BE2C (cell line): Measurements from ENCODE around the gene ABCA7.
"Not testable (repeated sequence)": the region's sequence is repeated elsewhere in the genome, so short reads cannot be mapped to it uniquely, and the experiment has no call there.

ENCODE experiments used
- DNase-seq: peaks from one replicate; pipeline ENCODE4 v3.0.0-alpha.2; 2020
- H3K27me3 ChIP-seq: fragments of 250-450 bp; sonication (Bioruptor Pico); 2 replicates; pipeline ENCODE4 v1.5.1; 2020; ENCODE audit warnings: mild to moderate bottlenecking
- H3K36me3 ChIP-seq: fragments of 250-450 bp; sonication (Bioruptor Pico); 2 replicates; pipeline ENCODE4 v1.5.1; 2020; ENCODE audit warnings: mild to moderate bottlenecking
- H3K4me1 ChIP-seq: fragments of 250-450 bp; sonication (Bioruptor Pico); 2 replicates; pipeline ENCODE4 v1.5.1; 2020
- H3K4me3 ChIP-seq: 2 replicates; pipeline ENCODE4 v1.5.1; 2011; ENCODE audit warnings: low read depth, low read length
- H3K9me3 ChIP-seq: fragments of 250-450 bp; sonication (Bioruptor Pico); 2 replicates; pipeline ENCODE4 v1.5.1; 2020
- CTCF ChIP-seq: IDR thresholded peaks from 2 replicates; pipeline ENCODE4 v1.5.1; 2012; ENCODE audit warnings: mild to moderate bottlenecking, low read depth, low read length

Gene ABCA7

GRCh38 chr19:1018393-1018792 lies 21.5 kb upstream of the ABCA7 start:
- Histone ChIP-seq H3K9me3 (no peaks in the 10 kb centered on the region), H3K4me3 (no peak overlapping the region), H3K27me3 (no peaks in the 10 kb centered on the region), H3K36me3 (peaks cover 20% of the 10 kb centered on the region), H3K4me1 (peaks cover 7% of the 10 kb centered on the region)
- DNase-seq, result no peak
- TF ChIP-seq CTCF, result no peak

- Histone ChIP-seq H3K4me3 (peak overlapping the region; percentile 87), H3K4me1 (peaks cover 7% of the 10 kb centered on the region), H3K27me3 (no peaks in the 10 kb centered on the region), H3K9me3 (no peaks in the 10 kb centered on the region), H3K36me3 (peaks cover 13% of the 10 kb centered on the region)
- DNase-seq, result no peak
- TF ChIP-seq CTCF, result no peak
These were observed 20.8 kb upstream of the ABCA7 start for GRCh38 chr19:1018932-1019615.

- H3K4me1 ChIP-seq, result peaks cover 7% of the 10 kb centered on the region
- no peaks in the 10 kb centered on the region for H3K27me3 ChIP-seq
- H3K4me3 ChIP-seq, result peak overlapping the region; percentile 87
- H3K36me3 ChIP-seq, result peaks cover 8% of the 10 kb centered on the region
- H3K9me3 ChIP-seq, result no peaks in the 10 kb centered on the region
- TF ChIP-seq CTCF, result no peak
- no peak for DNase-seq
These were observed 20.3 kb upstream of the ABCA7 start for GRCh38 chr19:1019616-1019961.

- H3K36me3 ChIP-seq, result peaks cover 8% of the 10 kb centered on the region
- TF ChIP-seq CTCF, result no peak
- DNase-seq, result no peak
- H3K27me3 ChIP-seq, result no peaks in the 10 kb centered on the region
- peaks cover 7% of the 10 kb centered on the region for H3K4me1 ChIP-seq
- peak overlapping the region; percentile 87 for H3K4me3 ChIP-seq
- H3K9me3 ChIP-seq, result no peaks in the 10 kb centered on the region
These were observed 19.7 kb upstream of the ABCA7 start for GRCh38 chr19:1019980-1020867.

- Histone ChIP-seq H3K4me1 (peaks cover 7% of the 10 kb centered on the region), H3K36me3 (peaks cover 8% of the 10 kb centered on the region), H3K9me3 (no peaks in the 10 kb centered on the region), H3K4me3 (peak within 1 kb of the TSS; percentile 87), H3K27me3 (no peaks in the 10 kb centered on the region)
- peak; percentile 99 for DNase-seq
- TF ChIP-seq CTCF, result no peak
These were observed 19.0 kb upstream of the ABCA7 start, which contains the start of gene TMEM259 for GRCh38 chr19:1020868-1021425. TSS of gene TMEM259 (minus strand) at chr19:1021123. CDS start at chr19:1020996, 127 bp downstream.

GRCh38 chr19:1023883-1024188 lies 16.1 kb upstream of the ABCA7 start:
- H3K27me3 ChIP-seq, H3K4me1 ChIP-seq, H3K4me3 ChIP-seq: not testable (repeated sequence)

GRCh38 chr19:1025080-1025479 lies 14.8 kb upstream of the ABCA7 start:
- H3K27me3 ChIP-seq, H3K4me1 ChIP-seq, H3K9me3 ChIP-seq, H3K36me3 ChIP-seq, DNase-seq, H3K4me3 ChIP-seq: not testable (repeated sequence)

More at GRCh38 chr19:1023883-1024188, 16.1 kb upstream of the ABCA7 start:
- not testable (repeated sequence) for DNase-seq, H3K9me3 ChIP-seq, H3K36me3 ChIP-seq
